Breast epithelium (tissue), 4 donors: Measurements from ENCODE around the gene FCRL4. TPM values are rescaled to one million over a fixed set of nuclear protein-coding genes. Genes with fewer than 3 reads are reported as not detected.

ENCODE experiments used
- DNase-seq, 2 donors: peaks; one replicate each; pipeline ENCODE4 v3.0.0-alpha.2; 2019; ENCODE audit warnings: low spot score in 2 of 2
- H3K27ac ChIP-seq, 2 donors: fragments of 200-600 bp; sonication (generic) in 1 of 2; one replicate each; pipeline ENCODE4 v1.5.1; 2016 to 2019; ENCODE audit warnings: mild to moderate bottlenecking in 1 of 2
- H3K27me3 ChIP-seq, 2 donors: fragments of 200-600 bp; sonication (generic) in 1 of 2; one replicate each; pipeline versions ENCODE4 v1.5.1 to v1.6.0; 2017 to 2019; ENCODE audit warnings: control low read depth in 1 of 2, mild to moderate bottlenecking in 1 of 2
- H3K36me3 ChIP-seq: fragments of 200-600 bp; one replicate; pipeline ENCODE4 v1.5.1; 2019
- H3K4me1 ChIP-seq, 2 donors: fragments of 200-600 bp; sonication (generic); one replicate each; pipeline ENCODE4 v1.5.1; 2016 to 2019; ENCODE audit warnings: control low read depth in 1 of 2
- H3K4me3 ChIP-seq, 3 donors: fragments of 200-600 bp; sonication (generic); 1 replicate in 2 of 3; 2 replicates in 1 of 3; pipeline ENCODE4 v1.5.1; 2016 to 2019; ENCODE audit warnings: mild to moderate bottlenecking in 3 of 3, moderate library complexity in 2 of 3
- H3K9me3 ChIP-seq, 2 donors: fragments of 200-600 bp; sonication (generic) in 1 of 2; one replicate each; pipeline ENCODE4 v1.5.1; 2016 to 2019; ENCODE audit warnings: control low read depth in 1 of 2
- CTCF ChIP-seq, 3 donors: fragments of 450-650 bp; IDR thresholded peaks; one replicate each; pipeline ENCODE4 v1.5.1; 2016 to 2017; ENCODE audit warnings: antibody characterized with exemption in 3 of 3, mild to moderate bottlenecking in 3 of 3, moderate library complexity in 3 of 3
- POLR2A ChIP-seq: fragments of 450-650 bp; IDR thresholded peaks from one replicate; pipeline ENCODE4 v1.6.1; 2016; ENCODE audit warnings: antibody characterized with exemption, mild to moderate bottlenecking, moderate library complexity
- POLR2AphosphoS5 ChIP-seq, 3 donors: sonication (generic); formaldehyde crosslinking; IDR thresholded peaks; one replicate each; pipeline ENCODE4 v1.6.1; 2017; ENCODE audit warnings: antibody characterized with exemption in 3 of 3
- intact Hi-C: fragments of 100-400 bp; cut with DNase I; formaldehyde crosslinking; loops from one replicate; pipeline ENCODE4 v1.15.1; 2023; ENCODE audit warnings: low total_unique reads
- total RNA-seq, 3 donors: library from RNA; depleted of rRNA; stranded (reverse); fragments of >200 nt; gene quantifications; one replicate each; pipeline ENCODE4 v1.1.0, GENCODE V29; 2016

FCRL4 gene
- under 1 TPM in 1 of 3 donors, not detected in 2; under 0.01 TPM for total RNA-seq

DNA sequence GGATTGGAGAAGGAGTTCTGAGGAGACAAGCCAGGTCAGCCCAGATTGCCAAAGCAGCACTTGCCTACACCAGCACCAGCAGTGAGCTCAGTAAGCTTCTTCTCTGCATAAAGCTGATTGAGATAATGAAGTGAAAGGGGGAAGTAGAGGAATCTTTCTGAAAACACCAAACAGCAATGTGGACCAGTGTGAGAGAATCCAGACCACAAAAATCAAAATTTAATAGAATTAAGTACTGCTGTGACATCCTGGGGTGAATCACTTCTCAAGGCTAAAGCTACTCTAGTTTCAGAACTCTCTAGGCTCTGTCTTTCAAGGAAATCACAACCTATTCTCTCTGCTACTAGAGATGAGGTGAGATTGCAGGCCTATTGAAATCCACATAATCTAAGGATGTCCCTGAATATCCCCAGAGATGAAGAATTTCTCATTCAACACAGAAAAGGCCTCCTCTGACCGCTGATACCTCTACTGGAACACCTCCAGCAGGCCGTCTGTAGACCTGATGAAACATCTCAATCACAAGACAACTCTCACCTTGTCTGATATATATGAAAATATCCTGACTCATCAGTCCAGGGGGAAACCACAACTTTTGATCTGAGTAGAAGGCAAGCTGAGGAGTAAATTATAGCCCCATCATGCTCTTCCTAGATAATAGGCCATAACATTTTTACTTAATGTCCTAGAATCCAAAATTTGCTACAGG is at the start of gene FCRL4:
Gene FCRL4 (minus strand): TSS at position 127 of the 709 bp plus-strand sequence. CDS start 141 bp downstream, outside the sequence.
- no peak for TF ChIP-seq CTCF (IDR thresholded peaks at IDR 0.05)
- TF ChIP-seq POLR2A, result no peak
- no peak for TF ChIP-seq POLR2AphosphoS5 (IDR thresholded peaks at IDR 0.05)
- Histone ChIP-seq H3K9me3 (no peaks in the 10 kb centered on the region), H3K27me3 (peaks cover 0 to 3% of the 10 kb centered on the region in 2 donors), H3K36me3 (no peaks in the 10 kb centered on the region), H3K4me3 (no peak within 1 kb of the TSS), H3K27ac (no peak within 1 kb of the TSS), H3K4me1 (no peaks in the 10 kb centered on the region)
- DNase-seq, result no peak
- intact Hi-C loops, result no loop called here

- Histone ChIP-seq H3K4me3 (no peak overlapping the region), H3K36me3 (no peaks in the 10 kb centered on the region), H3K4me1 (no peaks in the 10 kb centered on the region), H3K27me3 (no peaks in the 10 kb centered on the region), H3K9me3 (no peaks in the 10 kb centered on the region), H3K27ac (no peak overlapping the region)
- no peak for DNase-seq
- intact Hi-C loops, result no loop called here
- TF ChIP-seq POLR2A (no peak), CTCF (IDR thresholded peaks at IDR 0.05) (no peak), POLR2AphosphoS5 (IDR thresholded peaks at IDR 0.05) (no peak)
Observed at GRCh38 chr1:157646144-157646543, 48.3 kb upstream of the FCRL4 start.

DNA sequence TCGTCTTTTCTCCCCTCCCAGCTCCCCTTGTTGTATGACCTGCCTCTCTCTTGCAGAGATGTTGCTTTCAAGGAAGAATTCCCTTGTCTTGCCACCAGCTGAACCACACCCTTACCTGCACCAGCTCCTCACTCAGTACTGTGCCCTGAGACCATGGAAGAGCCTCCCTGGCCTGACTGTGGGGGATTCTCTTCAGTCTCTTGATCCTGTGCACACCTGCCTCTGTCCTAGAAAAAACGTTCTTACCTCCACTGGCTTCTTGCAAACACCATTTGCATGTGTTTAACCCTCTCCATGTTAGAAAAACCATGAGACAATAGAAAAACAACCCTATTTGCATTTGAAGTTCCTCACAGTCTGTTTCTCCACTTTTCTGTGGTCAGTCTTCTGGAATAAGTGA is 43.3 kb upstream of the FCRL4 start:
- Histone ChIP-seq H3K4me1 (no peaks in the 10 kb centered on the region), H3K9me3 (no peaks in the 10 kb centered on the region), H3K27ac (no peak overlapping the region), H3K36me3 (no peaks in the 10 kb centered on the region), H3K27me3 (no peaks in the 10 kb centered on the region), H3K4me3 (no peak overlapping the region)
- no peak for DNase-seq
- intact Hi-C loops, result no loop called here
- no peak for TF ChIP-seq POLR2A

GRCh38 chr1:157639800-157640199 is 41.9 kb upstream of the FCRL4 start:
- no peak for TF ChIP-seq POLR2A
- TF ChIP-seq POLR2AphosphoS5 (IDR thresholded peaks at IDR 0.05), result no peak
- intact Hi-C loops, result no loop called here
- Histone ChIP-seq H3K27me3 (no peaks in the 10 kb centered on the region), H3K27ac (no peak overlapping the region), H3K9me3 (no peaks in the 10 kb centered on the region), H3K4me1 (no peaks in the 10 kb centered on the region), H3K36me3 (no peaks in the 10 kb centered on the region), H3K4me3 (no peak overlapping the region)
- DNase-seq, result no peak

- no peak for TF ChIP-seq POLR2A
- no peak for TF ChIP-seq POLR2AphosphoS5 (IDR thresholded peaks at IDR 0.05)
- no peak for TF ChIP-seq CTCF (IDR thresholded peaks at IDR 0.05)
- intact Hi-C loops, result no loop called here
- Histone ChIP-seq H3K4me1 (no peaks in the 10 kb centered on the region), H3K4me3 (no peak overlapping the region), H3K36me3 (no peaks in the 10 kb centered on the region), H3K27ac (no peak overlapping the region), H3K27me3 (no peaks in the 10 kb centered on the region), H3K9me3 (no peaks in the 10 kb centered on the region)
- no peak for DNase-seq
Observed at GRCh38 chr1:157628773-157629172, 30.9 kb upstream of the FCRL4 start.

DNA sequence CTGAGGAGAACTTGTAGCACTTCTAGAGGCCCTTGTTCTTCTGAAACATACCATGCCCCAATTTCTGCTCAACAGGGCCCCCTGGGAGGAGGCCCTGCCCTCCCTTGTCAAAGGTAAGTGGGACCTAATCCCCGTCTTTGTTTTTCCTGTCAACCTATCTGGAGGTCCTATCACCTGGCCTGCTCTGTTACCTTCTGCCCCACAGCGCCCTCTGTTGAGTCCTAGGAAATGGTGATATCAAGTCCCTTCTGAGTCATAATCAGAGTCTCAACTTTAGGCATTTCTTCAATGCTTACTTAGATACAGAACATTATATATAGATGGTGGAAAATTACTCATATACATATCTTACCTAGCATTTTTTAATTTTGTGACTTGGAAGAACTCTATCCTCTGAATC is 28.2 kb upstream of the FCRL4 start:
- intact Hi-C loops, result no loop called here
- H3K27ac ChIP-seq, result no peak overlapping the region
- no peaks in the 10 kb centered on the region for H3K36me3 ChIP-seq
- no peaks in the 10 kb centered on the region for H3K9me3 ChIP-seq
- no peaks in the 10 kb centered on the region for H3K4me1 ChIP-seq
- H3K27me3 ChIP-seq, result peaks cover 0 to 4% of the 10 kb centered on the region in 2 donors
- no peak for TF ChIP-seq CTCF (IDR thresholded peaks at IDR 0.05)
- no peak for TF ChIP-seq POLR2A
- no peak overlapping the region for H3K4me3 ChIP-seq
- no peak for DNase-seq
